HG03280 (cell line): ENCODE data around the gene SPATA9.

Experiments
- ATAC-seq: cut with Tn5 transposase; IDR thresholded peaks from one replicate; pipeline ENCODE4 v1.9.1; 2021; ENCODE audit warnings: mild to moderate bottlenecking, moderate library complexity; ENCODE audit not compliant: unreplicated experiment

Gene SPATA9

GRCh38 chr5:95682891-95683290 is at the start of gene SPATA9:
SPATA9 (minus strand) TSS chr5:95682991; CDS start chr5:95682854, 137 bp downstream.
- ATAC-seq: no peak

- ATAC-seq: peak; percentile 37
Measured at GRCh38 chr5:95731571-95732554, 49.1 kb upstream of the SPATA9 start.

- ATAC-seq: peak; percentile 53
Measured at GRCh38 chr5:95730730-95731570, 48.2 kb upstream of the SPATA9 start, which contains the start of gene RHOBTB3. RHOBTB3 (plus strand) TSS chr5:95731336; CDS start chr5:95731683, 347 bp downstream.

- ATAC-seq: no peak
Measured at GRCh38 chr5:95730011-95730700, 47.4 kb upstream of the SPATA9 start.

- ATAC-seq: no peak
Measured at GRCh38 chr5:95729115-95730010, 46.6 kb upstream of the SPATA9 start.

GRCh38 chr5:95728494-95729114 is 45.8 kb upstream of the SPATA9 start:
- no peak for ATAC-seq

- ATAC-seq: no peak
Measured at GRCh38 chr5:95727764-95728191, 45.0 kb upstream of the SPATA9 start.

GRCh38 chr5:95726811-95727763 is 44.3 kb upstream of the SPATA9 start:
- no peak for ATAC-seq

GRCh38 chr5:95725937-95726810 is 43.4 kb upstream of the SPATA9 start:
- ATAC-seq: peak; percentile 34

- ATAC-seq: no peak
Measured at GRCh38 chr5:95725071-95725820, 42.5 kb upstream of the SPATA9 start.

- ATAC-seq: no peak
Measured at GRCh38 chr5:95723632-95724369, 41.0 kb upstream of the SPATA9 start.

GRCh38 chr5:95721582-95722295 is 38.9 kb upstream of the SPATA9 start:
- no peak for ATAC-seq

GRCh38 chr5:95720094-95720786 is 37.4 kb upstream of the SPATA9 start:
- ATAC-seq: no peak

GRCh38 chr5:95718738-95719137 is 35.9 kb upstream of the SPATA9 start:
- no peak for ATAC-seq

- peak; percentile 77 for ATAC-seq
Measured at GRCh38 chr5:95718203-95718602, 35.4 kb upstream of the SPATA9 start.
